ENCODE results near the gene PRPF8. TPM values are rescaled to one million over a fixed set of nuclear protein-coding genes. Genes with fewer than 3 reads are reported as not detected.

PRPF8 gene
- total RNA-seq, 2 donors from 2014 or later: 298 to 375 TPM

- H3K36me3 Mint-ChIP-seq (ENCODE audit: low read depth): peaks cover 25% of the 10 kb centered on the region
- H3K36me3 ChIP-seq (ENCODE audit: control insufficient read depth, insufficient read depth, low read length): peaks cover 3% of the 10 kb centered on the region
- H3K9me3 ChIP-seq (ENCODE audit: control insufficient read depth, low read length): peaks cover 10% of the 10 kb centered on the region
- 83 to 84% methylated on average over 30 to 34 of the region's 35 CpGs for WGBS, 2 experiments (ENCODE audit: insufficient coverage in 1 of 2, insufficient read length in 1 of 2)
- peaks cover 9% of the 10 kb centered on the region for H3K9me3 Mint-ChIP-seq
- H3K4me3 Mint-ChIP-seq: no peak overlapping the region
- no peak overlapping the region for H3K9ac ChIP-seq (ENCODE audit: extremely low read depth, low read length, poor library complexity, severe bottlenecking)
- H3K27me3 ChIP-seq (ENCODE audit: control insufficient read depth, insufficient read depth, low read length, poor library complexity, severe bottlenecking): peaks cover 5% of the 10 kb centered on the region
- TF ChIP-seq, protein P1, sequence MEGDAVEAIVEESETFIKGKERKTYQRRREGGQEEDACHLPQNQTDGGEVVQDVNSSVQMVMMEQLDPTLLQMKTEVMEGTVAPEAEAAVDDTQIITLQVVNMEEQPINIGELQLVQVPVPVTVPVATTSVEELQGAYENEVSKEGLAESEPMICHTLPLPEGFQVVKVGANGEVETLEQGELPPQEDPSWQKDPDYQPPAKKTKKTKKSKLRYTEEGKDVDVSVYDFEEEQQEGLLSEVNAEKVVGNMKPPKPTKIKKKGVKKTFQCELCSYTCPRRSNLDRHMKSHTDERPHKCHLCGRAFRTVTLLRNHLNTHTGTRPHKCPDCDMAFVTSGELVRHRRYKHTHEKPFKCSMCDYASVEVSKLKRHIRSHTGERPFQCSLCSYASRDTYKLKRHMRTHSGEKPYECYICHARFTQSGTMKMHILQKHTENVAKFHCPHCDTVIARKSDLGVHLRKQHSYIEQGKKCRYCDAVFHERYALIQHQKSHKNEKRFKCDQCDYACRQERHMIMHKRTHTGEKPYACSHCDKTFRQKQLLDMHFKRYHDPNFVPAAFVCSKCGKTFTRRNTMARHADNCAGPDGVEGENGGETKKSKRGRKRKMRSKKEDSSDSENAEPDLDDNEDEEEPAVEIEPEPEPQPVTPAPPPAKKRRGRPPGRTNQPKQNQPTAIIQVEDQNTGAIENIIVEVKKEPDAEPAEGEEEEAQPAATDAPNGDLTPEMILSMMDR (conservative IDR thresholded peaks at IDR 0.05): no peak
- no peak overlapping the region for H3K27ac Mint-ChIP-seq
- H3K4me3 ChIP-seq (ENCODE audit: low read length): no peak overlapping the region
- peaks cover 33% of the 10 kb centered on the region for H3K27me3 Mint-ChIP-seq (ENCODE audit: insufficient read depth)
- H3K27ac ChIP-seq (ENCODE audit: low read depth, low read length): no peak overlapping the region
- peaks cover 3% of the 10 kb centered on the region for H3K4me1 Mint-ChIP-seq
- H3K4me1 ChIP-seq (ENCODE audit: control insufficient read depth, insufficient read depth, low read length): no peaks in the 10 kb centered on the region
- DNase-seq: no peak
Measured at GRCh38 chr17:1604831-1605528, 79.7 kb downstream of the PRPF8 start.

GRCh38 chr17:1601571-1601970 lies 83.1 kb downstream of the PRPF8 start:
- Histone ChIP-seq H3K4me3 (ENCODE audit: low read length) (no peak overlapping the region), H3K9ac (ENCODE audit: extremely low read depth, low read length, poor library complexity, severe bottlenecking) (no peak overlapping the region), H3K27me3 (ENCODE audit: control insufficient read depth, insufficient read depth, low read length, poor library complexity, severe bottlenecking) (peaks cover 17% of the 10 kb centered on the region), H3K36me3 (ENCODE audit: control insufficient read depth, insufficient read depth, low read length) (peaks cover 3% of the 10 kb centered on the region), H3K4me1 (ENCODE audit: control insufficient read depth, insufficient read depth, low read length) (no peaks in the 10 kb centered on the region), H3K27ac (ENCODE audit: low read depth, low read length) (no peak overlapping the region), H3K9me3 (ENCODE audit: control insufficient read depth, low read length) (peaks cover 10% of the 10 kb centered on the region)
- peaks cover 21% of the 10 kb centered on the region for H3K36me3 Mint-ChIP-seq (ENCODE audit: low read depth)
- no peak for DNase-seq
- H3K4me1 Mint-ChIP-seq: peaks cover 3% of the 10 kb centered on the region
- no peak overlapping the region for H3K4me3 Mint-ChIP-seq
- peaks cover 46% of the 10 kb centered on the region for H3K27me3 Mint-ChIP-seq (ENCODE audit: insufficient read depth)
- TF ChIP-seq, protein P1 (conservative IDR thresholded peaks at IDR 0.05): no peak
- H3K9me3 Mint-ChIP-seq: peaks cover 9% of the 10 kb centered on the region
- no peak overlapping the region for H3K27ac Mint-ChIP-seq
- 92 to 96% methylated on average over 13 to 14 of the region's 14 CpGs for WGBS, 2 experiments (ENCODE audit: insufficient coverage in 1 of 2, insufficient read length in 1 of 2)

Other genes starting within 250 kb of the PRPF8 start
- gene CRK, start 228.6 kb downstream of the PRPF8 start, total RNA-seq: 10 to 100 TPM; 50.5 to 52.3 TPM
- gene MYO1C, start 192.2 kb downstream of the PRPF8 start, total RNA-seq: 10 to 100 TPM; 75.5 to 90.0 TPM
- 10 to 100 TPM; 22.2 to 30.0 TPM for gene INPP5K, start 168.3 kb downstream of the PRPF8 start, total RNA-seq
- gene PITPNA, start 122.1 kb downstream of the PRPF8 start, total RNA-seq: 10 to 100 TPM; 62.6 TPM
- gene SLC43A2, start 56.0 kb downstream of the PRPF8 start, total RNA-seq: 10 to 100 TPM; 14.0 to 18.6 TPM
- gene SCARF1, start 39.1 kb downstream of the PRPF8 start, total RNA-seq: under 1 TPM; 0.75 to 0.89 TPM
- gene RILP, start 35.0 kb downstream of the PRPF8 start, total RNA-seq: 1 to 10 TPM; 1.1 to 3.1 TPM
- gene TLCD2, start 25.5 kb upstream of the PRPF8 start, total RNA-seq: 1 to 10 TPM in 1 of 2 donors, under 1 TPM in 1; 0.84 to 1.8 TPM
- gene WDR81, start 39.8 kb upstream of the PRPF8 start, total RNA-seq: 10 to 100 TPM; 13.4 to 17.9 TPM
- gene SERPINF2, start 58.0 kb upstream of the PRPF8 start, total RNA-seq: 1 to 10 TPM in 1 of 2 donors, under 1 TPM in 1; 0.86 to 1.8 TPM
- 10 to 100 TPM; 39.7 to 64.1 TPM for gene SERPINF1, start 77.2 kb upstream of the PRPF8 start, total RNA-seq
- 10 to 100 TPM; 31.6 to 36.8 TPM for gene SMYD4, start 145.0 kb upstream of the PRPF8 start, total RNA-seq
- gene RPA1, start 145.1 kb upstream of the PRPF8 start, total RNA-seq: 100 to 1,000 TPM; 190 to 249 TPM

Measured in endodermal cell (in vitro differentiated cells).